GM12878 (cell line): Measurements from ENCODE around the gene ADCY5. TPM values are rescaled to one million over a fixed set of nuclear protein-coding genes. Genes with fewer than 3 reads are reported as not detected.

Source experiments
- ATAC-seq: fragments of 200-7000 bp; cut with Tn5 transposase; 3 replicates; pipeline ENCODE4 v1.9.1; 2020; ENCODE audit warnings: mild to moderate bottlenecking, moderate library complexity
- BruUV-seq: library from RNA; stranded (reverse); fragments of 400-500 nt; replicated peaks from 2 replicates; lab custom pipeline; 2021; lab: Mats Ljungman, UMichigan
- CTCF ChIA-PET: fragments of 300-600 bp; sonication (Branson Sonifier 250); formaldehyde crosslinking; extraction: SDS; loops from one replicate; lab custom pipeline; 2021; ENCODE audit warnings: inconsistent platforms; lab: Yijun Ruan, JAX
- POLR2A ChIA-PET: fragments of 350-600 bp; formaldehyde crosslinking; extraction: SDS; loops from one replicate; lab custom pipeline; 2021; ENCODE audit warnings: inconsistent platforms; lab: Charles Lee
- RAD21 ChIA-PET: fragments of 300-600 bp; sonication (Branson Sonifier 250); formaldehyde crosslinking; loops from one replicate; lab custom pipeline; 2023; ENCODE audit warnings: antibody characterized with exemption; ENCODE audit not compliant: unreplicated experiment; lab: Charles Lee
- SMC1A ChIA-PET: fragments of 300-600 bp; sonication (Branson Sonifier 250); formaldehyde crosslinking; loops from one replicate; lab custom pipeline; 2023; ENCODE audit not compliant: unreplicated experiment, uncharacterized antibody; lab: Charles Lee
- DNase-seq: peaks from one replicate; pipeline ENCODE4 v3.0.0-alpha.2; 2011; ENCODE audit warnings: low read depth, low spot score
- FAIRE-seq: peaks from 3 replicates; lab custom pipeline; 2011; peaks lifted over from hg19 to GRCh38; lab: Jason Lieb, UNC
- H2AFZ ChIP-seq: 2 replicates; pipeline ENCODE4 v1.6.0; 2011; ENCODE audit warnings: low read depth, low read length, control low read depth; ENCODE audit not compliant: control insufficient read depth
- H3K27ac ChIP-seq: 2 replicates; pipeline ENCODE4 v1.5.1; 2011; ENCODE audit warnings: control low read depth; ENCODE audit not compliant: control insufficient read depth, insufficient read depth
- H3K27me3 ChIP-seq, 2 experiments: replicated peaks in 1 of 2; 2 replicates each; pipeline versions ENCODE4 v1.6.0 to v1.6.1; 2011; ENCODE audit warnings: low read length in 1 of 2; ENCODE audit not compliant: control insufficient read depth in 2 of 2, insufficient read depth in 2 of 2
- H3K36me3 ChIP-seq, 2 experiments: 2 replicates each; pipeline ENCODE4 v1.5.1; 2011; ENCODE audit warnings: low read length in 1 of 2; ENCODE audit not compliant: control insufficient read depth in 2 of 2, insufficient read depth in 2 of 2
- H3K4me1 ChIP-seq: 2 replicates; pipeline ENCODE4 v1.6.1; 2011; ENCODE audit warnings: mild to moderate bottlenecking, low read length, moderate library complexity, mixed read lengths; ENCODE audit not compliant: control insufficient read depth, insufficient read depth
- H3K4me2 ChIP-seq: 2 replicates; pipeline ENCODE4 v1.6.0; 2011; ENCODE audit warnings: control low read depth; ENCODE audit not compliant: control insufficient read depth, insufficient read depth
- H3K4me3 ChIP-seq: fragments of 200-600 bp; sonication (generic); 2 replicates; pipeline ENCODE4 v1.5.1; 2016
- H3K79me2 ChIP-seq: 2 replicates; pipeline ENCODE4 v1.6.0; 2011; ENCODE audit warnings: low read length; ENCODE audit not compliant: control insufficient read depth, insufficient read depth
- H3K9ac ChIP-seq: 2 replicates; pipeline ENCODE4 v1.8.0; 2011; ENCODE audit warnings: low read length, control low read depth, mixed read lengths; ENCODE audit not compliant: control insufficient read depth, insufficient read depth
- H3K9me3 ChIP-seq: replicated peaks from 3 replicates; pipeline ENCODE4 v1.5.1; 2011; ENCODE audit warnings: mild to moderate bottlenecking, low read length; ENCODE audit not compliant: control insufficient read depth, insufficient read depth
- H4K20me1 ChIP-seq: 2 replicates; pipeline ENCODE4 v1.6.0; 2011; ENCODE audit not compliant: control insufficient read depth, insufficient read depth
- CEBPB ChIP-seq, 2 experiments: fragments of 150-350 bp in 1 of 2; IDR thresholded peaks; 2 replicates each; pipeline ENCODE4 v1.6.1; 2012 to 2014; ENCODE audit warnings: low read depth in 2 of 2, low read length in 2 of 2, borderline replicate concordance in 1 of 2, inconsistent platforms in 1 of 2
- EGR1 ChIP-seq, 2 experiments: IDR thresholded peaks; 1 replicate in 1 of 2; 2 replicates in 1 of 2; pipeline ENCODE4 v1.6.1; 2011 to 2012; ENCODE audit warnings: low read depth in 2 of 2, low read length in 2 of 2, borderline replicate concordance in 1 of 2, mild to moderate bottlenecking in 1 of 2, moderate library complexity in 1 of 2
- IKZF2 ChIP-seq, 2 experiments: fragments of 450-650 bp; IDR thresholded peaks; 2 replicates each; pipeline ENCODE4 v1.6.1; 2017; ENCODE audit warnings: mild to moderate bottlenecking in 2 of 2, moderate library complexity in 2 of 2
- RAD51 ChIP-seq: fragments of 450-650 bp; IDR thresholded peaks from 2 replicates; pipeline ENCODE4 v1.6.1; 2016; ENCODE audit warnings: moderate library complexity, mild to moderate bottlenecking, inconsistent platforms
- SUZ12 ChIP-seq: fragments of 200-600 bp; sonication (generic); IDR thresholded peaks from one replicate; pipeline ENCODE4 v1.6.1; 2018; ENCODE audit warnings: antibody characterized with exemption, mild to moderate bottlenecking; ENCODE audit not compliant: unreplicated experiment
- WGBS: methylation state at CpG from one replicate; pipeline ENCODE4 v1.1.6; 2016; ENCODE audit warnings: low lambda C conversion rate; ENCODE audit not compliant: insufficient replicate concordance, insufficient coverage; ENCODE audit errors: missing lambda C conversion rate; 5-methylcytosine and 5-hydroxymethylcytosine counted together
- in situ Hi-C: fragments of 300-500 bp; cut with MboI; formaldehyde crosslinking; loops from 9 replicates; pipeline ENCODE4 v1.14.3; 2018; ENCODE audit warnings: mixed read lengths
- intact Hi-C: fragments of 100-400 bp; cut with micrococcal nuclease; formaldehyde crosslinking; loops from one replicate; pipeline ENCODE4 v1.14.2; 2022; ENCODE audit not compliant: unreplicated experiment
- polyA plus RNA-seq, 11 experiments: library from polyadenylated mRNA; depleted of rRNA in 4 of 11; unstranded in 6 of 11; stranded (reverse) in 5 of 11; fragments of >200 nt; fragmentation: Nextera tagmentation in 4 of 11; fragmentation: Illumina TruSeq in 1 of 11; extraction: Ambion mirVana in 4 of 11; extraction: Trizol in 1 of 11; gene quantifications; 1 replicate in 1 of 11; 2 replicates in 10 of 11; pipeline versions ENCODE4 v1.2.1 to v1.2.3, GENCODE V29; 2011 to 2016; ENCODE audit warnings: inconsistent platforms in 2 of 11, missing spikeins in 2 of 11, low read depth in 1 of 11
- total RNA-seq, 4 experiments: library from RNA; depleted of rRNA in 3 of 4; stranded (reverse); fragments of >200 nt in 3 of 4; fragmentation: Illumina TruSeq in 1 of 4; extraction: Trizol in 1 of 4; gene quantifications; 2 replicates each; pipeline versions ENCODE4 v1.2.1 to v1.2.3, GENCODE V29; 2013 to 2021
- TF ChIP-seq, protein P1 (sequence below): fragments of 450-650 bp; IDR thresholded peaks from 2 replicates; pipeline ENCODE4 v1.6.1; 2016; ENCODE audit warnings: mild to moderate bottlenecking
- TF ChIP-seq, protein P2 (sequence below): fragments of 450-650 bp; IDR thresholded peaks from 2 replicates; pipeline ENCODE4 v1.6.1; 2017; ENCODE audit warnings: mild to moderate bottlenecking, low read depth, inconsistent platforms; ENCODE audit not compliant: poor library complexity, severe bottlenecking
- TF ChIP-seq, protein P3 (sequence below): fragments of 450-650 bp; IDR thresholded peaks from 2 replicates; pipeline ENCODE4 v1.6.1; 2016; ENCODE audit warnings: mild to moderate bottlenecking

ADCY5 gene
- total and polyA plus RNA-seq, 10 of the 15 experiments (the other 5 are each of a cell fraction or from before 2014, with no cell fraction given), result under 0.01 to 0.24 (median 0.02) TPM; not detected in 4

DNA sequence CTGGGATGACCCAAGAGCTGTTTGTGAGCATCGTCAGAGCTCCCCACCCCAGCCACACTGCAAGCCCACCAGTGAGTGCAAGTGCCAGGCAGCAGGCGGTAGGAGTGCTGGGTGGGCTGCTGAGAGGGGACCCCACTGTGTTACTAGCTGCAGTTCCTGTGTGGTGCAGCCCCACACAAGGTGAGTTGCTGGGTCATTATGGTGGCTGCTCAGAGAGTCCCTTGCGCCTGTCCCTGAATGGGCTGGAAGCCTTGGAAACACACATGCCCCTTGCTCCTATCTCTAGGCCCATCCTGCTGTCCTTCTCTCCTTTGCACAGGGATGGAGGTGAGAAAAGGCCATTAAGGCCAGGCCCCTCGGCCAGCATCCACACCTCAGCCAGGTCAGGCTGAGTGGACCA lies 163.4 kb downstream of the ADCY5 start:
- CTCF ChIA-PET, result interaction anchor here (1.2 kb wide), 1 partner anchor 22 kb away, joined by 3 read pairs; no protein-coding TSS in a partner anchor
- no peaks in the 10 kb centered on the region for H3K36me3 ChIP-seq
- 40% methylated on average over 4 of the region's 4 CpGs for whole genome bisulfite sequencing
- no peak overlapping the region for H3K27ac ChIP-seq
- no peaks in the 10 kb centered on the region for H3K9me3 ChIP-seq
- no peaks in the 10 kb centered on the region for H4K20me1 ChIP-seq
- POLR2A ChIA-PET, result no interaction called here
- in situ Hi-C loops, result no loop called here
- no peak overlapping the region for H2AFZ ChIP-seq
- no peak overlapping the region for H3K9ac ChIP-seq
- H3K4me2 ChIP-seq, result no peak overlapping the region
- RAD21 ChIA-PET, result no interaction called here
- no peaks in the 10 kb centered on the region for H3K27me3 ChIP-seq
- no peak for DNase-seq
- no peaks in the 10 kb centered on the region for H3K79me2 ChIP-seq
- no peak for ATAC-seq
- intact Hi-C loops, result no loop called here
- SMC1A ChIA-PET, result no interaction called here
- no peaks in the 10 kb centered on the region for H3K4me1 ChIP-seq
- BruUV-seq, result no TSS peak
- no peak for FAIRE-seq
- H3K4me3 ChIP-seq, result no peak overlapping the region
- TF ChIP-seq IKZF2 (IDR thresholded peaks at IDR 0.05), result no peak
- TF ChIP-seq, protein P1, sequence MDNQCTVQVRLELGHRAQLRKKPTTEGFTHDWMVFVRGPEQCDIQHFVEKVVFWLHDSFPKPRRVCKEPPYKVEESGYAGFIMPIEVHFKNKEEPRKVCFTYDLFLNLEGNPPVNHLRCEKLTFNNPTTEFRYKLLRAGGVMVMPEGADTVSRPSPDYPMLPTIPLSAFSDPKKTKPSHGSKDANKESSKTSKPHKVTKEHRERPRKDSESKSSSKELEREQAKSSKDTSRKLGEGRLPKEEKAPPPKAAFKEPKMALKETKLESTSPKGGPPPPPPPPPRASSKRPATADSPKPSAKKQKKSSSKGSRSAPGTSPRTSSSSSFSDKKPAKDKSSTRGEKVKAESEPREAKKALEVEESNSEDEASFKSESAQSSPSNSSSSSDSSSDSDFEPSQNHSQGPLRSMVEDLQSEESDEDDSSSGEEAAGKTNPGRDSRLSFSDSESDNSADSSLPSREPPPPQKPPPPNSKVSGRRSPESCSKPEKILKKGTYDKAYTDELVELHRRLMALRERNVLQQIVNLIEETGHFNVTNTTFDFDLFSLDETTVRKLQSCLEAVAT, result no peak
- TF ChIP-seq RAD51, result no peak
- TF ChIP-seq CEBPB (IDR thresholded peaks at IDR 0.05; ENCODE audit: borderline replicate concordance in 1 of 2, low read depth in 2 of 2, low read length in 2 of 2), result no peak
- TF ChIP-seq, protein P2, sequence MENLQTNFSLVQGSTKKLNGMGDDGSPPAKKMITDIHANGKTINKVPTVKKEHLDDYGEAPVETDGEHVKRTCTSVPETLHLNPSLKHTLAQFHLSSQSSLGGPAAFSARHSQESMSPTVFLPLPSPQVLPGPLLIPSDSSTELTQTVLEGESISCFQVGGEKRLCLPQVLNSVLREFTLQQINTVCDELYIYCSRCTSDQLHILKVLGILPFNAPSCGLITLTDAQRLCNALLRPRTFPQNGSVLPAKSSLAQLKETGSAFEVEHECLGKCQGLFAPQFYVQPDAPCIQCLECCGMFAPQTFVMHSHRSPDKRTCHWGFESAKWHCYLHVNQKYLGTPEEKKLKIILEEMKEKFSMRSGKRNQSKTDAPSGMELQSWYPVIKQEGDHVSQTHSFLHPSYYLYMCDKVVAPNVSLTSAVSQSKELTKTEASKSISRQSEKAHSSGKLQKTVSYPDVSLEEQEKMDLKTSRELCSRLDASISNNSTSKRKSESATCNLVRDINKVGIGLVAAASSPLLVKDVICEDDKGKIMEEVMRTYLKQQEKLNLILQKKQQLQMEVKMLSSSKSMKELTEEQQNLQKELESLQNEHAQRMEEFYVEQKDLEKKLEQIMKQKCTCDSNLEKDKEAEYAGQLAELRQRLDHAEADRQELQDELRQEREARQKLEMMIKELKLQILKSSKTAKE, result no peak
- TF ChIP-seq EGR1 (IDR thresholded peaks at IDR 0.05; ENCODE audit: borderline replicate concordance in 1 of 2, low read depth in 2 of 2, low read length in 2 of 2), result no peak
- TF ChIP-seq SUZ12, result no peak
- TF ChIP-seq, protein P3, sequence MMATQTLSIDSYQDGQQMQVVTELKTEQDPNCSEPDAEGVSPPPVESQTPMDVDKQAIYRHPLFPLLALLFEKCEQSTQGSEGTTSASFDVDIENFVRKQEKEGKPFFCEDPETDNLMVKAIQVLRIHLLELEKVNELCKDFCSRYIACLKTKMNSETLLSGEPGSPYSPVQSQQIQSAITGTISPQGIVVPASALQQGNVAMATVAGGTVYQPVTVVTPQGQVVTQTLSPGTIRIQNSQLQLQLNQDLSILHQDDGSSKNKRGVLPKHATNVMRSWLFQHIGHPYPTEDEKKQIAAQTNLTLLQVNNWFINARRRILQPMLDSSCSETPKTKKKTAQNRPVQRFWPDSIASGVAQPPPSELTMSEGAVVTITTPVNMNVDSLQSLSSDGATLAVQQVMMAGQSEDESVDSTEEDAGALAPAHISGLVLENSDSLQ, result no peak
